Endothelial cell of umbilical vein (primary cell): ENCODE results near the gene MC1R.

Experiments
- CTCF ChIP-seq, 2 donors: IDR thresholded peaks; 1 replicate in 1 of 2; 2 replicates in 1 of 2; pipeline ENCODE4 v1.5.1; 2011; ENCODE audit warnings: low read length in 2 of 2, mild to moderate bottlenecking in 2 of 2, moderate library complexity in 2 of 2, control low read depth in 1 of 2, inconsistent platforms in 1 of 2, low read depth in 1 of 2; ENCODE audit not compliant: insufficient read depth in 1 of 2; ENCODE audit errors: extremely low read depth in 1 of 2
- EZH2 ChIP-seq: IDR thresholded peaks from 2 replicates; pipeline ENCODE4 v1.6.1; 2012; ENCODE audit warnings: borderline replicate concordance, low read depth, mild to moderate bottlenecking, moderate library complexity, low read length, inconsistent platforms; ENCODE audit not compliant: severe bottlenecking
- FOS ChIP-seq: IDR thresholded peaks from 2 replicates; pipeline ENCODE4 v1.6.1; 2011; ENCODE audit warnings: mild to moderate bottlenecking, low read length, moderate library complexity, borderline replicate concordance; ENCODE audit not compliant: insufficient read depth
- JUN ChIP-seq: IDR thresholded peaks from 2 replicates; pipeline ENCODE4 v1.6.1; 2011; ENCODE audit warnings: borderline replicate concordance, low read depth; ENCODE audit not compliant: insufficient read length, insufficient read depth
- MAX ChIP-seq: IDR thresholded peaks from 2 replicates; pipeline ENCODE4 v1.6.1; 2011; ENCODE audit not compliant: insufficient read depth, insufficient read length
- POLR2A ChIP-seq: IDR thresholded peaks from 2 replicates; pipeline ENCODE4 v1.6.1; 2012; ENCODE audit warnings: low read depth, mild to moderate bottlenecking, control low read depth, low read length
- POLR2AphosphoS5 ChIP-seq: IDR thresholded peaks from 2 replicates; pipeline ENCODE4 v1.6.1; 2012; ENCODE audit warnings: low read depth, mild to moderate bottlenecking, control low read depth, low read length, moderate library complexity; ENCODE audit not compliant: insufficient read depth

- TF ChIP-seq CTCF (IDR thresholded peaks at IDR 0.05; ENCODE audit: extremely low read depth in 1 of 2, insufficient read depth in 1 of 2, low read depth in 1 of 2, low read length in 2 of 2) = no peak
- TF ChIP-seq FOS = no peak
- no peak for TF ChIP-seq POLR2A
- no peak for TF ChIP-seq POLR2AphosphoS5
- TF ChIP-seq EZH2 = no peak
- no peak for TF ChIP-seq MAX
- no peak for TF ChIP-seq JUN
These were observed 12.7 kb downstream of the MC1R start for GRCh38 chr16:89931305-89931896.
